NCI-H1105 (cell line): ENCODE data around the gene CT45A7.
"Not testable (repeated sequence)": the region's sequence is repeated elsewhere in the genome, so short reads cannot be mapped to it uniquely, and the experiment has no call there.

ENCODE experiments used
- DNase-seq: peaks from one replicate; lab custom pipeline; 2025; lab: John Stamatoyannopoulos, UW

CT45A7 gene, protein sequence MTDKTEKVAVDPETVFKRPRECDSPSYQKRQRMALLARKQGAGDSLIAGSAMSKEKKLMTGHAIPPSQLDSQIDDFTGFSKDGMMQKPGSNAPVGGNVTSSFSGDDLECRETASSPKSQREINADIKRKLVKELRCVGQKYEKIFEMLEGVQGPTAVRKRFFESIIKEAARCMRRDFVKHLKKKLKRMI

DNA sequence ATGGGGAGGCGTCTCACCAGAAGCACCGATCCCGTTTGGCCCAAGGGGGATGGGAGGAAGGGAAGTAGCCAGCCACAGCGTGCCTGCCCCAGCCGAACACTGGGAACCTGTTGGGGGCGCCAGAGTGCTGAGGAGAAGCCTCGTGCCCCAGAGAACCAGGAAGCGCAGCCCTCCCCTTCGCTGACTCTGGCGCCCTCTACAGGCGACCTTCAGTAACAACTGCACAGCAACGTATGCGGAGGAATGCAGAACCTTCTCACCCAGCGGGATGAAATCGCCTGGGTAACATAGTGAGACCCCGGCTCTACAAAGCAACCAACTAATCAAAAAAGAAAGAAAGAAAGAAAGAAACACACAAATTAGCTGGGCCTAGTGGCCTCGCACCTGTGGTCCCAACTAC, at the start of gene CT45A7:
CT45A7 (minus strand) TSS at position 101 of the 400 bp plus-strand sequence. CDS start 3,747 bp downstream, outside the sequence.
- not testable (repeated sequence) for DNase-seq

DNA sequence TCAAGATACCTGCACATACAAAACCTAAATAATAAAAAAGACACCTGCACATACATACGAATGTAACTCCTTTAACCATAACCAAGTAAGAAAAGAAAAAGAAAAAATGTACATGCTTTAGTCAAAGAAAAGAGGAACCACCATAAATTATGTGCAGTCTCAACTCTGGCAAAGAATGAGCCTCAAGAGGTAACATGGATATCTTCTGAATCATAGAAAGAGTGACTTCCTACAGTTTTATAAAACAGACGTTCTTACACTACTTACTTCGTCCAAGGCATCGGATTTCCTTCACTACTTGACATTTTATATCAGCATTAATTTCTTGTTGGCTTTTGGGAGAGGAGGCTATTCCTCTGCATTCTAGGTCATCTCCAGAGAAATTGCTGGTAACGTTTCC, 45.7 kb upstream of the CT45A7 start:
- not testable (repeated sequence) for DNase-seq

DNA sequence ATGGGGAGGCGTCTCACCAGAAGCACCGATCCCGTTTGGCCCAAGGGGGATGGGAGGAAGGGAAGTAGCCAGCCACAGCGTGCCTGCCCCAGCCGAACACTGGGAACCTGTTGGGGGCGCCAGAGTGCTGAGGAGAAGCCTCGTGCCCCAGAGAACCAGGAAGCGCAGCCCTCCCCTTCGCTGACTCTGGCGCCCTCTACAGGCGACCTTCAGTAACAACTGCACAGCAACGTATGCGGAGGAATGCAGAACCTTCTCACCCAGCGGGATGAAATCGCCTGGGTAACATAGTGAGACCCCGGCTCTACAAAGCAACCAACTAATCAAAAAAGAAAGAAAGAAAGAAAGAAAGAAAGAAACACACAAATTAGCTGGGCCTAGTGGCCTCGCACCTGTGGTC, 34.6 kb upstream of the CT45A7 start, which contains the start of gene CT45A9:
CT45A9 (minus strand) TSS at position 101 of the 400 bp plus-strand sequence. CDS start 3,751 bp downstream, outside the sequence.
- DNase-seq: not testable (repeated sequence)

DNA sequence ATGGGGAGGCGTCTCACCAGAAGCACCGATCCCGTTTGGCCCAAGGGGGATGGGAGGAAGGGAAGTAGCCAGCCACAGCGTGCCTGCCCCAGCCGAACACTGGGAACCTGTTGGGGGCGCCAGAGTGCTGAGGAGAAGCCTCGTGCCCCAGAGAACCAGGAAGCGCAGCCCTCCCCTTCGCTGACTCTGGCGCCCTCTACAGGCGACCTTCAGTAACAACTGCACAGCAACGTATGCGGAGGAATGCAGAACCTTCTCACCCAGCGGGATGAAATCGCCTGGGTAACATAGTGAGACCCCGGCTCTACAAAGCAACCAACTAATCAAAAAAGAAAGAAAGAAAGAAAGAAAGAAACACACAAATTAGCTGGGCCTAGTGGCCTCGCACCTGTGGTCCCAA, 17.4 kb upstream of the CT45A7 start, which contains the start of gene CT45A8:
CT45A8 (minus strand) TSS at position 101 of the 400 bp plus-strand sequence. CDS start 3,755 bp downstream, outside the sequence.
- not testable (repeated sequence) for DNase-seq

DNA sequence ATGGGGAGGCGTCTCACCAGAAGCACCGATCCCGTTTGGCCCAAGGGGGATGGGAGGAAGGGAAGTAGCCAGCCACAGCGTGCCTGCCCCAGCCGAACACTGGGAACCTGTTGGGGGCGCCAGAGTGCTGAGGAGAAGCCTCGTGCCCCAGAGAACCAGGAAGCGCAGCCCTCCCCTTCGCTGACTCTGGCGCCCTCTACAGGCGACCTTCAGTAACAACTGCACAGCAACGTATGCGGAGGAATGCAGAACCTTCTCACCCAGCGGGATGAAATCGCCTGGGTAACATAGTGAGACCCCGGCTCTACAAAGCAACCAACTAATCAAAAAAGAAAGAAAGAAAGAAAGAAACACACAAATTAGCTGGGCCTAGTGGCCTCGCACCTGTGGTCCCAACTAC, 17.2 kb downstream of the CT45A7 start, which contains the start of gene CT45A2:
CT45A2 (minus strand) TSS at position 101 of the 400 bp plus-strand sequence. CDS start 3,747 bp downstream, outside the sequence.
- not testable (repeated sequence) for DNase-seq

DNA sequence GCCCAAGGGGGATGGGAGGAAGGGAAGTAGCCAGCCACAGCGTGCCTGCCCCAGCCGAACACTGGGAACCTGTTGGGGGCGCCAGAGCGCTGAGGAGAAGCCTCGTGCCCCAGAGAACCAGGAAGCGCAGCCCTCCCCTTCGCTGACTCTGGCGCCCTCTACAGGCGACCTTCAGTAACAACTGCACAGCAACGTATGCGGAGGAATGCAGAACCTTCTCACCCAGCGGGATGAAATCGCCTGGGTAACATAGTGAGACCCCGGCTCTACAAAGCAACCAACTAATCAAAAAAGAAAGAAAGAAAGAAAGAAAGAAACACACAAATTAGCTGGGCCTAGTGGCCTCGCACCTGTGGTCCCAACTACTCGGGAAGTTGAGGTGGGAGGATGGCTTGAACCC, 34.4 kb downstream of the CT45A7 start, which contains the start of gene CT45A6:
CT45A6 (minus strand) TSS at position 101 of the 400 bp plus-strand sequence. CDS start 3,794 bp downstream, outside the sequence.
- DNase-seq: not testable (repeated sequence)

DNA sequence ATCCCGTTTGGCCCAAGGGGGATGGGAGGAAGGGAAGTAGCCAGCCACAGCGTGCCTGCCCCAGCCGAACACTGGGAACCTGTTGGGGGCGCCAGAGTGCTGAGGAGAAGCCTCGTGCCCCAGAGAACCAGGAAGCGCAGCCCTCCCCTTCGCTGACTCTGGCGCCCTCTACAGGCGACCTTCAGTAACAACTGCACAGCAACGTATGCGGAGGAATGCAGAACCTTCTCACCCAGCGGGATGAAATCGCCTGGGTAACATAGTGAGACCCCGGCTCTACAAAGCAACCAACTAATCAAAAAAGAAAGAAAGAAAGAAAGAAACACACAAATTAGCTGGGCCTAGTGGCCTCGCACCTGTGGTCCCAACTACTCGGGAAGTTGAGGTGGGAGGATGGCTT, 51.7 kb downstream of the CT45A7 start, which contains the start of gene CT45A5:
CT45A5 (minus strand) TSS at position 101 of the 400 bp plus-strand sequence. CDS start 3,774 bp downstream, outside the sequence.
- DNase-seq: not testable (repeated sequence)
